IMR-90 (cell line): ENCODE measurements around the gene RNF212B.

ENCODE experiments used
- BHLHE40 ChIP-seq: fragments of 150-350 bp; IDR thresholded peaks from 2 replicates; pipeline ENCODE4 v1.6.1; 2016; ENCODE audit warnings: mild to moderate bottlenecking, low read depth, low read length
- CEBPB ChIP-seq: IDR thresholded peaks from 2 replicates; pipeline ENCODE4 v1.6.1; 2012; ENCODE audit warnings: low read depth, low read length, improper control_type of control experiment
- FOS ChIP-seq: fragments of 150-350 bp; IDR thresholded peaks from 2 replicates; pipeline ENCODE4 v1.6.1; 2016; ENCODE audit warnings: low read depth, low read length
- MAFK ChIP-seq: IDR thresholded peaks from 2 replicates; pipeline ENCODE4 v1.6.1; 2012; ENCODE audit warnings: low read depth, low read length, improper control_type of control experiment
- MAZ ChIP-seq: IDR thresholded peaks from 2 replicates; pipeline ENCODE4 v1.6.1; 2012; ENCODE audit warnings: low read depth, mild to moderate bottlenecking, low read length, improper control_type of control experiment, moderate library complexity, borderline replicate concordance
- MXI1 ChIP-seq: IDR thresholded peaks from 2 replicates; pipeline ENCODE4 v1.6.1; 2012; ENCODE audit warnings: low read depth, mild to moderate bottlenecking, low read length, moderate library complexity, borderline replicate concordance
- POLR2A ChIP-seq: IDR thresholded peaks from 2 replicates; pipeline ENCODE4 v1.6.1; 2012; ENCODE audit warnings: mild to moderate bottlenecking, low read depth, low read length
- RAD21 ChIP-seq: IDR thresholded peaks from 2 replicates; pipeline ENCODE4 v1.6.1; 2012; ENCODE audit warnings: low read length, improper control_type of control experiment
- RCOR1 ChIP-seq: IDR thresholded peaks from 2 replicates; pipeline ENCODE4 v1.6.1; 2012; ENCODE audit warnings: mild to moderate bottlenecking, low read length, improper control_type of control experiment; ENCODE audit not compliant: insufficient replicate concordance
- RFX5 ChIP-seq: IDR thresholded peaks from 2 replicates; pipeline ENCODE4 v1.8.0; 2012; ENCODE audit warnings: low read depth, mild to moderate bottlenecking, low read length, moderate library complexity
- SMC3 ChIP-seq: fragments of 150-350 bp; IDR thresholded peaks from 2 replicates; pipeline ENCODE4 v1.6.1; 2016; ENCODE audit warnings: low read depth, mild to moderate bottlenecking, antibody characterized with exemption, low read length, moderate library complexity
- TF ChIP-seq, protein P1 (sequence below): conservative IDR thresholded peaks from 2 replicates; pipeline ENCODE4 v1.5.1; 2012; ENCODE audit warnings: mild to moderate bottlenecking, low read depth, low read length, improper control_type of control experiment
- TF ChIP-seq, protein P2 (sequence below): fragments of 150-350 bp; IDR thresholded peaks from 2 replicates; pipeline ENCODE4 v1.6.1; 2016; ENCODE audit warnings: low read depth, mild to moderate bottlenecking, low read length, moderate library complexity, borderline replicate concordance

DNA sequence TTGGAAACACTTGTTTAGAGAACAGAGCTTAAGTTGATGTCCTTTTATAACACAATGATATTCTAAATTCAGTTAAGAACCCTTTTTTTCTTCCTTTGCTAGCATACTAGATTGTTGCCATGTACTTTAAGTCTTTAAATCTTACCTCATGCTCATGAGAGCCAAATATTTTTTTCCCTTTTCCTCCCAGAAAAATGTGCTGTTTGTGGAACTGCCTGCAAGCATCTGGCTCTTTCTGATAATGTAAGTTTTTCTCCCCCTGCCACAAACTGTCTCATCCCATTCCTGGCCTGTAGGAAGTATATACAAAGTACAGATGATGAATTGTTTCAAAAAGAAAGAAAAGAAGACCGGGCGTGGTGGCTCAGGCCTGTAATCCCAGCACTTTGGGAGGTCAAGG is 5.3 kb downstream of the RNF212B start:
- TF ChIP-seq MAFK (no peak), CEBPB (no peak), RFX5 (no peak), BHLHE40 (no peak), RCOR1 (no peak), RAD21 (no peak), POLR2A (no peak), MXI1 (no peak), FOS (no peak), MAZ (no peak), SMC3 (no peak)
- TF ChIP-seq, protein P1, sequence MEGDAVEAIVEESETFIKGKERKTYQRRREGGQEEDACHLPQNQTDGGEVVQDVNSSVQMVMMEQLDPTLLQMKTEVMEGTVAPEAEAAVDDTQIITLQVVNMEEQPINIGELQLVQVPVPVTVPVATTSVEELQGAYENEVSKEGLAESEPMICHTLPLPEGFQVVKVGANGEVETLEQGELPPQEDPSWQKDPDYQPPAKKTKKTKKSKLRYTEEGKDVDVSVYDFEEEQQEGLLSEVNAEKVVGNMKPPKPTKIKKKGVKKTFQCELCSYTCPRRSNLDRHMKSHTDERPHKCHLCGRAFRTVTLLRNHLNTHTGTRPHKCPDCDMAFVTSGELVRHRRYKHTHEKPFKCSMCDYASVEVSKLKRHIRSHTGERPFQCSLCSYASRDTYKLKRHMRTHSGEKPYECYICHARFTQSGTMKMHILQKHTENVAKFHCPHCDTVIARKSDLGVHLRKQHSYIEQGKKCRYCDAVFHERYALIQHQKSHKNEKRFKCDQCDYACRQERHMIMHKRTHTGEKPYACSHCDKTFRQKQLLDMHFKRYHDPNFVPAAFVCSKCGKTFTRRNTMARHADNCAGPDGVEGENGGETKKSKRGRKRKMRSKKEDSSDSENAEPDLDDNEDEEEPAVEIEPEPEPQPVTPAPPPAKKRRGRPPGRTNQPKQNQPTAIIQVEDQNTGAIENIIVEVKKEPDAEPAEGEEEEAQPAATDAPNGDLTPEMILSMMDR: no peak
- TF ChIP-seq, protein P2, sequence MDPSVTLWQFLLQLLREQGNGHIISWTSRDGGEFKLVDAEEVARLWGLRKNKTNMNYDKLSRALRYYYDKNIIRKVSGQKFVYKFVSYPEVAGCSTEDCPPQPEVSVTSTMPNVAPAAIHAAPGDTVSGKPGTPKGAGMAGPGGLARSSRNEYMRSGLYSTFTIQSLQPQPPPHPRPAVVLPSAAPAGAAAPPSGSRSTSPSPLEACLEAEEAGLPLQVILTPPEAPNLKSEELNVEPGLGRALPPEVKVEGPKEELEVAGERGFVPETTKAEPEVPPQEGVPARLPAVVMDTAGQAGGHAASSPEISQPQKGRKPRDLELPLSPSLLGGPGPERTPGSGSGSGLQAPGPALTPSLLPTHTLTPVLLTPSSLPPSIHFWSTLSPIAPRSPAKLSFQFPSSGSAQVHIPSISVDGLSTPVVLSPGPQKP: no peak
